HG03108 (cell line): ENCODE data around the gene CXXC5.
A peak's percentile ranks its signal among the peaks of the same experiment; 100 is the strongest.

Source experiments
- ATAC-seq: cut with Tn5 transposase; IDR thresholded peaks from one replicate; pipeline ENCODE4 v1.9.1; 2021; ENCODE audit warnings: moderate library complexity; ENCODE audit not compliant: unreplicated experiment

The CXXC5 gene

GRCh38 chr5:139664086-139664693 is 16.0 kb downstream of the CXXC5 start:
- peak; percentile 34 for ATAC-seq

GRCh38 chr5:139664727-139665351 is 16.7 kb downstream of the CXXC5 start:
- no peak for ATAC-seq

GRCh38 chr5:139665626-139666025 is 17.5 kb downstream of the CXXC5 start:
- no peak for ATAC-seq

GRCh38 chr5:139666551-139666950 is 18.4 kb downstream of the CXXC5 start:
- ATAC-seq: no peak

GRCh38 chr5:139667001-139667729 is 19.0 kb downstream of the CXXC5 start:
- ATAC-seq: no peak

- ATAC-seq: no peak
These were observed 19.5 kb downstream of the CXXC5 start for GRCh38 chr5:139667730-139668063.

- ATAC-seq: no peak
These were observed 20.1 kb downstream of the CXXC5 start for GRCh38 chr5:139668064-139668880.

GRCh38 chr5:139668924-139669661 is 20.9 kb downstream of the CXXC5 start:
- no peak for ATAC-seq

- peak; percentile 18 for ATAC-seq
These were observed 21.7 kb downstream of the CXXC5 start for GRCh38 chr5:139669662-139670368.

- peak; percentile 37 for ATAC-seq
These were observed 22.4 kb downstream of the CXXC5 start for GRCh38 chr5:139670369-139671095.

GRCh38 chr5:139671096-139671841 is 23.1 kb downstream of the CXXC5 start:
- peak; percentile 15 for ATAC-seq

- no peak for ATAC-seq
These were observed 27.1 kb downstream of the CXXC5 start for GRCh38 chr5:139675213-139675612.

- ATAC-seq: no peak
These were observed 27.7 kb downstream of the CXXC5 start for GRCh38 chr5:139675825-139676224.

- ATAC-seq: no peak
These were observed 28.3 kb downstream of the CXXC5 start for GRCh38 chr5:139676406-139676805.

- no peak for ATAC-seq
These were observed 29.0 kb downstream of the CXXC5 start for GRCh38 chr5:139676951-139677735.

- ATAC-seq: no peak
These were observed 29.8 kb downstream of the CXXC5 start for GRCh38 chr5:139677736-139678613.
